ENCODE data around the gene TM9SF4.

GRCh38 chr20:32123088-32123487 lies 13.6 kb downstream of the TM9SF4 start:
- TF ChIP-seq CTCF (conservative IDR thresholded peaks at IDR 0.05; ENCODE audit: low read depth, low read length) (no peak), EZH2 (IDR thresholded peaks at IDR 0.05; ENCODE audit: borderline replicate concordance, low read depth, low read length, poor library complexity, severe bottlenecking) (no peak)

Data from A673 (cell line).